ENCODE data around the gene DNAAF8.

Gene DNAAF8

GRCh38 chr16:4685776-4686496 is 48.4 kb upstream of the DNAAF8 start:
- H3K9me2 ChIP-seq (replicated peaks; ENCODE audit: insufficient read depth, low read length): no peaks in the 10 kb centered on the region
- no peaks in the 10 kb centered on the region for H3K79me2 ChIP-seq (ENCODE audit: low read length)
- no peak for DNase-seq
- TF ChIP-seq EZH2phosphoT487 (IDR thresholded peaks at IDR 0.05; ENCODE audit: low read length): no peak
- no peak for TF ChIP-seq EZH2 (optimal IDR thresholded peaks at IDR 0.05; ENCODE audit: low read depth, low read length)
- TF ChIP-seq CTCF (IDR thresholded peaks at IDR 0.05; ENCODE audit: low read length): no peak
- H3K36me3 ChIP-seq (replicated peaks; ENCODE audit: insufficient read depth, low read length): no peaks in the 10 kb centered on the region
- no peak overlapping the region for H3K4me3 ChIP-seq (ENCODE audit: low read length)
- no peak overlapping the region for H3K4me2 ChIP-seq (ENCODE audit: low read depth, low read length)
- no peak overlapping the region for H2AFZ ChIP-seq (ENCODE audit: low read length)
- no peak overlapping the region for H3K27ac ChIP-seq (ENCODE audit: low read length)
- no peaks in the 10 kb centered on the region for H4K20me1 ChIP-seq (ENCODE audit: insufficient read depth, low read length)
- H3K9ac ChIP-seq (ENCODE audit: low read length): no peak overlapping the region
- H3K27me3 ChIP-seq (replicated peaks; ENCODE audit: insufficient read depth, low read length): no peaks in the 10 kb centered on the region
- no peaks in the 10 kb centered on the region for H3K9me3 ChIP-seq (replicated peaks; ENCODE audit: insufficient read depth, low read length)
- H3K4me1 ChIP-seq (ENCODE audit: low read length): no peaks in the 10 kb centered on the region
- H3F3A ChIP-seq (ENCODE audit: insufficient read depth, low read length): no peaks in the 10 kb centered on the region

- Histone ChIP-seq H3K4me1 (ENCODE audit: low read length) (no peaks in the 10 kb centered on the region), H3K27ac (ENCODE audit: low read length) (no peak overlapping the region), H3K36me3 (replicated peaks; ENCODE audit: insufficient read depth, low read length) (no peaks in the 10 kb centered on the region), H3F3A (ENCODE audit: insufficient read depth, low read length) (no peaks in the 10 kb centered on the region), H4K20me1 (ENCODE audit: insufficient read depth, low read length) (no peaks in the 10 kb centered on the region), H3K79me2 (ENCODE audit: low read length) (no peaks in the 10 kb centered on the region), H3K4me2 (ENCODE audit: low read depth, low read length) (no peak overlapping the region), H3K9me3 (replicated peaks; ENCODE audit: insufficient read depth, low read length) (no peaks in the 10 kb centered on the region), H3K9me2 (replicated peaks; ENCODE audit: insufficient read depth, low read length) (no peaks in the 10 kb centered on the region), H3K9ac (ENCODE audit: low read length) (no peak overlapping the region), H3K27me3 (replicated peaks; ENCODE audit: insufficient read depth, low read length) (no peaks in the 10 kb centered on the region), H2AFZ (ENCODE audit: low read length) (no peak overlapping the region), H3K4me3 (ENCODE audit: low read length) (no peak overlapping the region)
- no peak for TF ChIP-seq CTCF (IDR thresholded peaks at IDR 0.05; ENCODE audit: low read length)
- TF ChIP-seq EZH2 (optimal IDR thresholded peaks at IDR 0.05; ENCODE audit: low read depth, low read length): no peak
- TF ChIP-seq EZH2phosphoT487 (IDR thresholded peaks at IDR 0.05; ENCODE audit: low read length): no peak
- DNase-seq: no peak
Measured at GRCh38 chr16:4686497-4687210, 47.7 kb upstream of the DNAAF8 start.

GRCh38 chr16:4687416-4687815 is 46.9 kb upstream of the DNAAF8 start:
- no peak overlapping the region for H2AFZ ChIP-seq (ENCODE audit: low read length)
- no peak overlapping the region for H3K4me2 ChIP-seq (ENCODE audit: low read depth, low read length)
- H3K9me2 ChIP-seq (replicated peaks; ENCODE audit: insufficient read depth, low read length): no peaks in the 10 kb centered on the region
- H3K4me1 ChIP-seq (ENCODE audit: low read length): 0 out of 2 replicates have a peak, but pooled peaks cover 3% of the 10 kb centered on the region
- H3K79me2 ChIP-seq (ENCODE audit: low read length): no peaks in the 10 kb centered on the region
- H3K9me3 ChIP-seq (replicated peaks; ENCODE audit: insufficient read depth, low read length): no peaks in the 10 kb centered on the region
- no peak overlapping the region for H3K27ac ChIP-seq (ENCODE audit: low read length)
- TF ChIP-seq EZH2phosphoT487 (IDR thresholded peaks at IDR 0.05; ENCODE audit: low read length) (no peak), EZH2 (optimal IDR thresholded peaks at IDR 0.05; ENCODE audit: low read depth, low read length) (no peak), CTCF (IDR thresholded peaks at IDR 0.05; ENCODE audit: low read length) (no peak)
- no peak overlapping the region for H3K9ac ChIP-seq (ENCODE audit: low read length)
- no peak for DNase-seq
- no peak overlapping the region for H3K4me3 ChIP-seq (ENCODE audit: low read length)
- no peaks in the 10 kb centered on the region for H3K27me3 ChIP-seq (replicated peaks; ENCODE audit: insufficient read depth, low read length)
- no peaks in the 10 kb centered on the region for H3K36me3 ChIP-seq (replicated peaks; ENCODE audit: insufficient read depth, low read length)
- H3F3A ChIP-seq (ENCODE audit: insufficient read depth, low read length): no peaks in the 10 kb centered on the region
- no peaks in the 10 kb centered on the region for H4K20me1 ChIP-seq (ENCODE audit: insufficient read depth, low read length)

Measured in MM.1S (cell line).